ENCODE measurements around the gene KATNAL2.

DNA sequence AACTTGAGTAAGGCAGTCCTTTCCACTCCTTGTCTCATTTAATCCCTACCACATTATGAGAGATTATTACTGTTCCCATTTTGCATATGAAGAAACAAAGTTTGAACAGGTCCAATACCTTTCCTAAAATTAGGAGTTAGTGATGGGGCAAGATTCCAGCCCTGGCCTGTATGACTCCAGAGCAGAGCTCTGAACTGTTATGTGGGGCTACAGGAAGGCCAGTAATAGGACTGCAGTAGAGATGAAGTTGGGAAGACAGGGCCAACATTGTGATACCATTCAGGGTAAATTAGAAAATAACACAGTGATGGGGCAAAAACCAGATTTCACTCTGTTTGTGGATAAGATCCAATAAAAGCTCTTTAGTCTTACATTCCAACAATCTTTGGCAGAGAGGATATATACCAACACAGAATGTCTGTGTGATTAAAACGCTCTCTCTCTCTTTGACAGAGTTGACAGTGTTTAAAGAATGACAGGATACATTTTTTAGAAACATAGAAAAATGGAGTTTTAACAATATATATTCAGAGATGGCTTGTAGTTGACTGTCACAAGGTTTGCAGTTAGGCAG, 22.7 kb downstream of the KATNAL2 start:
- no peak for TF ChIP-seq POLR2A (IDR thresholded peaks at IDR 0.05)
- TF ChIP-seq, protein P1, sequence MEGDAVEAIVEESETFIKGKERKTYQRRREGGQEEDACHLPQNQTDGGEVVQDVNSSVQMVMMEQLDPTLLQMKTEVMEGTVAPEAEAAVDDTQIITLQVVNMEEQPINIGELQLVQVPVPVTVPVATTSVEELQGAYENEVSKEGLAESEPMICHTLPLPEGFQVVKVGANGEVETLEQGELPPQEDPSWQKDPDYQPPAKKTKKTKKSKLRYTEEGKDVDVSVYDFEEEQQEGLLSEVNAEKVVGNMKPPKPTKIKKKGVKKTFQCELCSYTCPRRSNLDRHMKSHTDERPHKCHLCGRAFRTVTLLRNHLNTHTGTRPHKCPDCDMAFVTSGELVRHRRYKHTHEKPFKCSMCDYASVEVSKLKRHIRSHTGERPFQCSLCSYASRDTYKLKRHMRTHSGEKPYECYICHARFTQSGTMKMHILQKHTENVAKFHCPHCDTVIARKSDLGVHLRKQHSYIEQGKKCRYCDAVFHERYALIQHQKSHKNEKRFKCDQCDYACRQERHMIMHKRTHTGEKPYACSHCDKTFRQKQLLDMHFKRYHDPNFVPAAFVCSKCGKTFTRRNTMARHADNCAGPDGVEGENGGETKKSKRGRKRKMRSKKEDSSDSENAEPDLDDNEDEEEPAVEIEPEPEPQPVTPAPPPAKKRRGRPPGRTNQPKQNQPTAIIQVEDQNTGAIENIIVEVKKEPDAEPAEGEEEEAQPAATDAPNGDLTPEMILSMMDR (IDR thresholded peaks at IDR 0.05) = no peak
